OCI-LY7 (cell line): ENCODE data around the gene KRT6A.

Experiments
- EZH2phosphoT487 ChIP-seq: fragments of 200-600 bp; sonication (generic); IDR thresholded peaks from 2 replicates; pipeline ENCODE4 v1.6.1; 2018; ENCODE audit warnings: low read depth, borderline replicate concordance, mild to moderate bottlenecking, mixed run types, antibody characterized with exemption, low read length, moderate library complexity, mixed read lengths
- TF ChIP-seq, protein P1 (sequence below): fragments of 200-600 bp; sonication (generic); conservative IDR thresholded peaks from 2 replicates; pipeline ENCODE4 v1.5.1; 2014; ENCODE audit warnings: mild to moderate bottlenecking, antibody characterized with exemption, low read length, moderate library complexity, mixed read lengths

DNA sequence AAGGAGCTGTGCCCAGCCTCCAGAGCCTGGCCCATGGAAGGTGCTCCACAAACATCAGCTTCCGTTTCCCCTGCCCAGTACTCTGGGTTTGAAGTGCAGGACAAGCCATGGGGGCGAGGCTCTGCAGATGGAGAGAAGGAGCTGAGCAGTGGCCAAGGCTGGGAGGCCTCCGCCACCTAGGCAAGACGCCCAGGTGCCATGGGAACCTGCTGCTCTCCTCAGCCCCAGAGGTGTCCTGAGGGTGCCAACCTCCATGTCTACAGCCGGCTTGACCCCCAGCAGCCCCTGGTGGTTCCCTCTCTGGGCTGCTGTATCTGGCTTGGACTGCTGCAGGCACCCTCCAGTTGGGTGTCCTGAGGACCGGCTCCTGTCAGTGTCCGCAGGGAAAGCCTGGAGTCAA, 47.5 kb upstream of the KRT6A start:
- TF ChIP-seq, protein P1, sequence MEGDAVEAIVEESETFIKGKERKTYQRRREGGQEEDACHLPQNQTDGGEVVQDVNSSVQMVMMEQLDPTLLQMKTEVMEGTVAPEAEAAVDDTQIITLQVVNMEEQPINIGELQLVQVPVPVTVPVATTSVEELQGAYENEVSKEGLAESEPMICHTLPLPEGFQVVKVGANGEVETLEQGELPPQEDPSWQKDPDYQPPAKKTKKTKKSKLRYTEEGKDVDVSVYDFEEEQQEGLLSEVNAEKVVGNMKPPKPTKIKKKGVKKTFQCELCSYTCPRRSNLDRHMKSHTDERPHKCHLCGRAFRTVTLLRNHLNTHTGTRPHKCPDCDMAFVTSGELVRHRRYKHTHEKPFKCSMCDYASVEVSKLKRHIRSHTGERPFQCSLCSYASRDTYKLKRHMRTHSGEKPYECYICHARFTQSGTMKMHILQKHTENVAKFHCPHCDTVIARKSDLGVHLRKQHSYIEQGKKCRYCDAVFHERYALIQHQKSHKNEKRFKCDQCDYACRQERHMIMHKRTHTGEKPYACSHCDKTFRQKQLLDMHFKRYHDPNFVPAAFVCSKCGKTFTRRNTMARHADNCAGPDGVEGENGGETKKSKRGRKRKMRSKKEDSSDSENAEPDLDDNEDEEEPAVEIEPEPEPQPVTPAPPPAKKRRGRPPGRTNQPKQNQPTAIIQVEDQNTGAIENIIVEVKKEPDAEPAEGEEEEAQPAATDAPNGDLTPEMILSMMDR: no peak
- no peak for TF ChIP-seq EZH2phosphoT487
